Measurements from ENCODE around the gene PRKACA. TPM values are rescaled to one million over a fixed set of nuclear protein-coding genes. Genes with fewer than 3 reads are reported as not detected.

PRKACA gene
- polyA plus RNA-seq, 2 of the 4 experiments (the other 2 are of a cell fraction) = 10.0 to 40.9 TPM

DNA sequence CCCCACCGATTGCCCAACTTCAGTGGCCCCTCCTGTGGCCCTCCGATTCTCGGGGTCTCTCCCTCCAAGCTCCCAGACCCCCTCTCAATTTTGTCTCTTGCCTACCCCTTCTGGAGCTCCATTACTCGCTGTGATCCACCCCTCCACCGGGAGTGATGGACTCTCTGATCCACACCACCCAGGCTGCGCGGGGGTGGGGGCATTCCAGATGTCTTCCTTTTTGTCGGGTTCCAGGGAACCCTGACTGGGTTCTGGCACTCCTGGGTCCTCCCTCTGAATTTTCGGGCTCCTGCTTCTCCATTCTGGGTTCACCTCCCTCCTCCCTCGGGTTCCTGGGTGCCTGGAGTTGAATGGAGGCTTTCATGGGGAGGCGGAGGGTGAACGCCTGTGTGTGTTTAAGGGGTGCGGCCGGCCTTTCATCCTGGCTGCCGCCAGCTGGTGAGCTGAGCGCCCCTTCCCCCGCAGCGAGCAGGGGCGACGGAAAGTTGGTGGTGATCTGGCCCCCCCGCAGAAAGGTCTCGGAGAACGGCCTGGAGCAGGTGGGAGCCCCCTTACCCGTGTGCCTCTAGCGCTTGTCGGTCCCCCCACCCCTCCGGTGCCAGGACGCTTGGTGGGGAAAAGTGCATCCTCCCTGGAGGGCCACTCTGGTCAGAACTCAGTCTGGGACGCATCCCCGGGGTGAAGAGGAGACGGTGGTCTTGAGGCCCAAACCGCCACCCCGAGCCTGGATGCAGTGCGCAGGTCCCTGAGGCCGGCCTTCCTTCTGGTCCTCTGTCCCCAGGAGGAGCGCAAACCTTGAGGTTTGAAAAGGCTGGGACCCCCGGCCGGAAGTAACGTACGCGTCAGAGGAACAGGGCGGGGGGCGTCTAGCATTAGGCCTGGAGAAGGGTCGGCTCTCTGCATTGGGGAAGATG, 43.4 kb downstream of the PRKACA start:
- WGBS (ENCODE audit: missing lambda C conversion rate) = 5% methylated on average over 19 of the region's 44 CpGs
- ChIA-PET CTCF (interaction anchor here (0.7 to 5.6 kb wide), 20 partner anchors 9 to 290 kb away, joined by 3 to 93 read pairs (median 4); partner anchors contain the start of genes C19orf67, IL27RA, NANOS3 and PALM3), POLR2A (interaction anchor here (0.7 to 1.2 kb wide), 2 partner anchors 42 to 194 kb away, joined by 3 to 4 read pairs; partner anchors contain the start of gene IL27RA)
- peak overlapping the region; percentile 83 for H3K4me3 ChIP-seq
- H3K9me3 ChIP-seq = no peaks in the 10 kb centered on the region
- peaks cover 4% of the 10 kb centered on the region; the same call in 1 of the 3 replicates for H3K4me1 ChIP-seq
- TF ChIP-seq HOXB13 (CRISPR knock-in tag; IDR thresholded peaks at IDR 0.05; ENCODE audit: low read depth) (no peak), JUN (IDR thresholded peaks at IDR 0.05) (no peak), CHD4 (IDR thresholded peaks at IDR 0.05; ENCODE audit: borderline replicate concordance) (no peak), PHF8 (IDR thresholded peaks at IDR 0.05; ENCODE audit: borderline replicate concordance, low read depth) (no peak), RNF2 (IDR thresholded peaks at IDR 0.05; ENCODE audit: borderline replicate concordance, low read depth) (no peak), ESRRA (IDR thresholded peaks at IDR 0.05; ENCODE audit: borderline replicate concordance, low read length) (no peak), MAZ (IDR thresholded peaks at IDR 0.05; ENCODE audit: borderline replicate concordance, low read depth, low read length) (no peak), RAD21 (conservative IDR thresholded peaks at IDR 0.05 in 1 of 2, IDR thresholded peaks at IDR 0.05 in 1 of 2) (no peak), NR3C1 (IDR thresholded peaks at IDR 0.05) (no peak)
- TF ChIP-seq, protein P1, sequence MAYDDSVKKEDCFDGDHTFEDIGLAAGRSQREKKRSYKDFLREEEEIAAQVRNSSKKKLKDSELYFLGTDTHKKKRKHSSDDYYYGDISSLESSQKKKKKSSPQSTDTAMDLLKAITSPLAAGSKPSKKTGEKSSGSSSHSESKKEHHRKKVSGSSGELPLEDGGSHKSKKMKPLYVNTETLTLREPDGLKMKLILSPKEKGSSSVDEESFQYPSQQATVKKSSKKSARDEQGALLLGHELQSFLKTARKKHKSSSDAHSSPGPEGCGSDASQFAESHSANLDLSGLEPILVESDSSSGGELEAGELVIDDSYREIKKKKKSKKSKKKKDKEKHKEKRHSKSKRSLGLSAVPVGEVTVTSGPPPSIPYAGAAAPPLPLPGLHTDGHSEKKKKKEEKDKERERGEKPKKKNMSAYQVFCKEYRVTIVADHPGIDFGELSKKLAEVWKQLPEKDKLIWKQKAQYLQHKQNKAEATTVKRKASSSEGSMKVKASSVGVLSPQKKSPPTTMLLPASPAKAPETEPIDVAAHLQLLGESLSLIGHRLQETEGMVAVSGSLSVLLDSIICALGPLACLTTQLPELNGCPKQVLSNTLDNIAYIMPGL (CRISPR knock-in tag; IDR thresholded peaks at IDR 0.05; ENCODE audit: borderline replicate concordance) = no peak
- TF ChIP-seq, protein P2, sequence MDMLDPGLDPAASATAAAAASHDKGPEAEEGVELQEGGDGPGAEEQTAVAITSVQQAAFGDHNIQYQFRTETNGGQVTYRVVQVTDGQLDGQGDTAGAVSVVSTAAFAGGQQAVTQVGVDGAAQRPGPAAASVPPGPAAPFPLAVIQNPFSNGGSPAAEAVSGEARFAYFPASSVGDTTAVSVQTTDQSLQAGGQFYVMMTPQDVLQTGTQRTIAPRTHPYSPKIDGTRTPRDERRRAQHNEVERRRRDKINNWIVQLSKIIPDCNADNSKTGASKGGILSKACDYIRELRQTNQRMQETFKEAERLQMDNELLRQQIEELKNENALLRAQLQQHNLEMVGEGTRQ (IDR thresholded peaks at IDR 0.05) = no peak
- DNase-seq (ENCODE audit: low read depth in 1 of 2, low spot score in 1 of 2) = no peak
- H3K4me2 ChIP-seq = peak overlapping the region; percentile 99
- peak; percentile 26 to 38; a peak in 3 of 6 replicates for ATAC-seq
- no peak for FAIRE-seq
- peak overlapping the region; percentile 94 to 99 for H3K27ac ChIP-seq

- Histone ChIP-seq H3K4me3 (peak overlapping the region; percentile 83), H3K27ac (peak overlapping the region; percentile 94 to 99), H3K4me1 (peaks cover 4% of the 10 kb centered on the region; the same call in 1 of the 3 replicates), H3K4me2 (peak overlapping the region; percentile 99), H3K9me3 (no peaks in the 10 kb centered on the region)
- ATAC-seq = peak; percentile 60 to 72
- ChIA-PET POLR2A (interaction anchor here (0.7 to 1.2 kb wide), 2 partner anchors 42 to 193 kb away, joined by 3 to 4 read pairs; partner anchors contain the start of gene IL27RA), CTCF (interaction anchor here (0.5 to 5.6 kb wide), 30 partner anchors 10 to 283 kb away, joined by 3 to 93 read pairs (median 4); partner anchors contain the start of genes C19orf67, IL27RA, NANOS3 and PALM3)
- WGBS (ENCODE audit: missing lambda C conversion rate) = no CpG with 5 or more reads among the region's 106 CpGs
- peak in 1 of 2 experiments; percentile 78 for DNase-seq (ENCODE audit: low read depth in 1 of 2, low spot score in 1 of 2)
- TF ChIP-seq EHMT2 (IDR thresholded peaks at IDR 0.05; ENCODE audit: low read depth) = no peak
- no peak for TF ChIP-seq NFE2L2 (conservative IDR thresholded peaks at IDR 0.05; ENCODE audit: low read length)
- TF ChIP-seq, protein P3, sequence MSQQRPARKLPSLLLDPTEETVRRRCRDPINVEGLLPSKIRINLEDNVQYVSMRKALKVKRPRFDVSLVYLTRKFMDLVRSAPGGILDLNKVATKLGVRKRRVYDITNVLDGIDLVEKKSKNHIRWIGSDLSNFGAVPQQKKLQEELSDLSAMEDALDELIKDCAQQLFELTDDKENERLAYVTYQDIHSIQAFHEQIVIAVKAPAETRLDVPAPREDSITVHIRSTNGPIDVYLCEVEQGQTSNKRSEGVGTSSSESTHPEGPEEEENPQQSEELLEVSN (IDR thresholded peaks at IDR 0.05; ENCODE audit: borderline replicate concordance, low read depth) = 0 out of 2 replicates have a peak, but pooled peaks have one; percentile 32
- TF ChIP-seq JUN (IDR thresholded peaks at IDR 0.05) = peak in 1 of 2 experiments; percentile 43; a peak in 1 of 5 replicates
- no peak for TF ChIP-seq PHF8 (IDR thresholded peaks at IDR 0.05; ENCODE audit: borderline replicate concordance, low read depth)
- peak; percentile 87 for TF ChIP-seq CTCF (IDR thresholded peaks at IDR 0.05)
- TF ChIP-seq, protein P4, sequence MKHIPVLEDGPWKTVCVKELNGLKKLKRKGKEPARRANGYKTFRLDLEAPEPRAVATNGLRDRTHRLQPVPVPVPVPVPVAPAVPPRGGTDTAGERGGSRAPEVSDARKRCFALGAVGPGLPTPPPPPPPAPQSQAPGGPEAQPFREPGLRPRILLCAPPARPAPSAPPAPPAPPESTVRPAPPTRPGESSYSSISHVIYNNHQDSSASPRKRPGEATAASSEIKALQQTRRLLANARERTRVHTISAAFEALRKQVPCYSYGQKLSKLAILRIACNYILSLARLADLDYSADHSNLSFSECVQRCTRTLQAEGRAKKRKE (CRISPR knock-in tag; IDR thresholded peaks at IDR 0.05; ENCODE audit: low read depth) = no peak
- peak; percentile 47; the same call in 1 of the 2 replicates for TF ChIP-seq MAX (IDR thresholded peaks at IDR 0.05)
- TF ChIP-seq, protein P5, sequence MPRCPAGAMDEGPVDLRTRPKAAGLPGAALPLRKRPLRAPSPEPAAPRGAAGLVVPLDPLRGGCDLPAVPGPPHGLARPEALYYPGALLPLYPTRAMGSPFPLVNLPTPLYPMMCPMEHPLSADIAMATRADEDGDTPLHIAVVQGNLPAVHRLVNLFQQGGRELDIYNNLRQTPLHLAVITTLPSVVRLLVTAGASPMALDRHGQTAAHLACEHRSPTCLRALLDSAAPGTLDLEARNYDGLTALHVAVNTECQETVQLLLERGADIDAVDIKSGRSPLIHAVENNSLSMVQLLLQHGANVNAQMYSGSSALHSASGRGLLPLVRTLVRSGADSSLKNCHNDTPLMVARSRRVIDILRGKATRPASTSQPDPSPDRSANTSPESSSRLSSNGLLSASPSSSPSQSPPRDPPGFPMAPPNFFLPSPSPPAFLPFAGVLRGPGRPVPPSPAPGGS (IDR thresholded peaks at IDR 0.05) = no peak
- no peak for TF ChIP-seq JUNB (IDR thresholded peaks at IDR 0.05)
- no peak for TF ChIP-seq ZC3H11A (IDR thresholded peaks at IDR 0.05)
- TF ChIP-seq MAFK (IDR thresholded peaks at IDR 0.05; ENCODE audit: partially characterized antibody) = no peak
- TF ChIP-seq SMC3 (IDR thresholded peaks at IDR 0.05) = 0 out of 3 replicates have a peak, but pooled peaks have one; percentile 43
- TF ChIP-seq, protein P2 (IDR thresholded peaks at IDR 0.05) = no peak
- FAIRE-seq = no peak
These were observed 44.2 kb downstream of the PRKACA start for GRCh38 chr19:14073261-14073924.

Data from A549 (cell line).